Duodenal mucosa (tissue), 2 donors: ENCODE results near the gene GPR152.

Experiments used
- H3K27ac ChIP-seq: one replicate; pipeline ENCODE4 v1.7.0; 2013; ENCODE audit warnings: low read depth, low read length
- H3K27me3 ChIP-seq, 2 donors: one replicate each; pipeline ENCODE4 v1.7.0; 2013; ENCODE audit warnings: low read length in 2 of 2, control low read depth in 1 of 2; ENCODE audit not compliant: insufficient read depth in 2 of 2, control insufficient read depth in 1 of 2
- H3K36me3 ChIP-seq, 2 donors: one replicate each; pipeline ENCODE4 v1.7.0; 2013; ENCODE audit warnings: low read length in 2 of 2, control low read depth in 1 of 2; ENCODE audit not compliant: insufficient read depth in 2 of 2, control insufficient read depth in 1 of 2
- H3K4me1 ChIP-seq, 2 donors: one replicate each; pipeline ENCODE4 v1.7.0; 2013; ENCODE audit warnings: low read length in 2 of 2, control low read depth in 1 of 2; ENCODE audit not compliant: insufficient read depth in 2 of 2, control insufficient read depth in 1 of 2
- H3K4me3 ChIP-seq, 2 donors: one replicate each; pipeline ENCODE4 v1.7.0; 2013; ENCODE audit warnings: low read length in 2 of 2, low read depth in 1 of 2
- H3K9ac ChIP-seq, 2 donors: one replicate each; pipeline ENCODE4 v1.7.0; 2013; ENCODE audit warnings: low read length in 2 of 2, low read depth in 1 of 2
- H3K9me3 ChIP-seq, 2 donors: one replicate each; pipeline ENCODE4 v1.7.0; 2013; ENCODE audit warnings: low read length in 2 of 2, control low read depth in 1 of 2; ENCODE audit not compliant: control insufficient read depth in 1 of 2

Gene GPR152

GRCh38 chr11:67439321-67440228, 13.0 kb downstream of the GPR152 start:
- Histone ChIP-seq H3K27me3 (no peaks in the 10 kb centered on the region), H3K9me3 (no peaks in the 10 kb centered on the region), H3K4me3 (no peak overlapping the region), H3K4me1 (peaks cover 13 to 46% of the 10 kb centered on the region in 2 donors), H3K9ac (no peak overlapping the region), H3K27ac (no peak overlapping the region), H3K36me3 (peaks cover 8 to 46% of the 10 kb centered on the region in 2 donors)

- Histone ChIP-seq H3K4me1 (peaks cover 13 to 42% of the 10 kb centered on the region in 2 donors), H3K4me3 (peak overlapping the region; percentile 58 to 68), H3K9ac (peak overlapping the region in 1 of 2 donors; percentile 48), H3K36me3 (peaks cover 20 to 58% of the 10 kb centered on the region in 2 donors), H3K9me3 (no peaks in the 10 kb centered on the region), H3K27ac (peak overlapping the region; percentile 20), H3K27me3 (no peaks in the 10 kb centered on the region)
Observed at GRCh38 chr11:67438158-67438902, 14.2 kb downstream of the GPR152 start.

DNA sequence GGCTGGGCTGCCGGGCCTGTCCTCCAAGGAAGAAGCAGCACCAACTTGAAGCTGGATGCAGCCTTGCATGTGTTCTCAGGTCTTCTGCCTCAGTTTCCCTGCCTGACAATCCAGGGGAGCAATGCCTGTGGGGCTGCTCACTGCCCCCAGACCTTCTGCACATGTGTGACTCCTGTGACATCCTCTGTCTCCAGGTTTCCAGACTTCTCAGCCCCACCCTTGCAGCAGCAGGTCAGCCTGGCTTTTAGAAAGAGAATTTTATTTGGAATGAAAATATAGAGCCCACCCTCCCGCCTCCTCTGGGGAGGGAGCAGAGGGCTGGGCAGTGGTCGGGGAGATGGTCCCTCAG, 14.7 kb downstream of the GPR152 start:
- Histone ChIP-seq H3K4me3 (peak overlapping the region; percentile 58 to 68), H3K9ac (peak overlapping the region; percentile 43 to 48), H3K27ac (peak overlapping the region; percentile 20), H3K27me3 (no peaks in the 10 kb centered on the region), H3K4me1 (peaks cover 13 to 42% of the 10 kb centered on the region in 2 donors), H3K9me3 (no peaks in the 10 kb centered on the region), H3K36me3 (peaks cover 23 to 64% of the 10 kb centered on the region in 2 donors)

DNA sequence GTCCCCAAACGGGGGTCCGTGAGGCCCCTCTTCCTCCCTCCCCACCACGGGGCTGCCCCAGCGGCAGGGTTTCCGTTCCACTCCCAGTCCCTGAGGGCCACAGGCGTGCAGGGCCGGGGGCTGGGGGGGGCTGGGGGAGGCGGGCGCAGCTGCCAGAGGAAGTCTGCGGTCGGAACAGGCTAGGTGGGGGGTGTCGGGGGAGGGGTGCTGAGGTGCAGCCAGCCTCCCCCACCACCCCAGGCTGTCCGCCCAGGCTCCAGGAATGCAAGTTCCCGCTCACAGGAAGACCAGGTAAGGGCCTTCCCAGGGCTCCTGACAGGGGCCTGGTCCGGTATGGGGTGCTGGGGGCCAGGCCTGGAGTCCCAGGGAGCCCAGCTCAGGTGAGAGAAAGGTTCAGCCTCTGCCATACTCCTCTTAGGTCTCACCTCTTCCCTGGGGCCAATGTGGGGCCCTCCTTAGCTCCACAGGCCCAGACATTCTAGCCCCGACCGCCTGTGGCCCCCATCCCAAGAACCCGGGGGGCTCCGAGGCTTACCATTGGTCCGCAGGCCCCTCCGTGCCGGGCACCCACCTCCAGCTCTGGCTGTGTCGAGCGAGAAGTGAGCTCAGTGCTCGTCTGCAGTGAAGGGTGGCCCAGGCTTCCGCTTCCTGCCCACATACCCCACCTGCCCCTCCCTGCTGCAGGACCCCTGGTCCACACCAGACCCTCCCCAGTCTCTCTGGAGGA, 15.3 kb downstream of the GPR152 start, which contains the start of gene PTPRCAP:
PTPRCAP (minus strand) TSS at position 601 of the 727 bp plus-strand sequence; CDS start at position 538, 63 bp downstream.
- no peaks in the 10 kb centered on the region for H3K9me3 ChIP-seq
- peak within 1 kb of the TSS; percentile 58 to 68 for H3K4me3 ChIP-seq
- peak within 1 kb of the TSS; percentile 42 for H3K27ac ChIP-seq
- peaks cover 9 to 37% of the 10 kb centered on the region in 2 donors for H3K4me1 ChIP-seq
- no peaks in the 10 kb centered on the region for H3K27me3 ChIP-seq
- H3K9ac ChIP-seq = peak within 1 kb of the TSS; percentile 43 to 48
- H3K36me3 ChIP-seq = peaks cover 27 to 69% of the 10 kb centered on the region in 2 donors

- Histone ChIP-seq H3K27me3 (no peaks in the 10 kb centered on the region), H3K9me3 (no peaks in the 10 kb centered on the region), H3K4me1 (peaks cover 5 to 33% of the 10 kb centered on the region in 2 donors), H3K36me3 (peaks cover 27 to 70% of the 10 kb centered on the region in 2 donors), H3K9ac (no peak overlapping the region), H3K4me3 (peak overlapping the region; percentile 43 to 64), H3K27ac (peak overlapping the region; percentile 25)
Observed at GRCh38 chr11:67436459-67437081, 16.0 kb downstream of the GPR152 start.

DNA sequence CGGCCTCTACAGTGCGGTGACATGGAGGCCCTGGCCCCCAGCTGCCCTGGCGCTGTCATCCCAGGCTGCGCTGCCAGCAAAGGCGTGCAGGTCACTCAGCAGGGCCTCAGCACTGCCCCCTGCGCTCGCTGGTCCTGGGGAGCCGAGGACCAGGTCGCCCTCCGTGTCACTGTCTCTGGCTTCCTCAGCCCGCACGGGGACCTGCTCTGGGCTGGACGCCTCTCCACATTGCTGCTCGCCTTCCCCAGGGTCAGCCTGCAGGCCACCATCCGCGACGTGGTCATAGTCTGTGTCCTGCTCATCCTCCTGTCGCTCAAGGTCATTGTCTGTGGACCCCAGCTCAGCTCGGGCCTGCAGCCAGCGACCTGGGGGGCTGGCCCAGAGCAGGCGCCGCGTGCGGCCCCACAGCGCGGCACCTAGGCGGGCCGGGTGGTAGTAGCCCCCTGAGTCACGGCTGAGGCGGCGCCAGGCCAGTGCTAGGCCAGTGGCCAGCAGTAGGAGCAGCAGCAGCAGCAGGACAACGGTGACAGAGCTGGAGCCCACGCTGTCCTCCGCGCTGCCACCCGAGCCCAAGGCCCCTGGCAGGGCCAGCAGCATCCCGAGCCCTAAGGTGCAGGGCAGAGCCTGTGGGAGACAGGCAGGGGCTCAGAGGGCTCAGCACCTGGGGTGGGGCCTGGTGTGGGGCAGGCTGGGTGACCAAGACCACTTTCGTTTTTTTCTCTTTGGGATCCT, 16.6 kb downstream of the GPR152 start:
- no peaks in the 10 kb centered on the region for H3K9me3 ChIP-seq

GRCh38 chr11:67435031-67435726, 17.4 kb downstream of the GPR152 start:
- peaks cover 23 to 67% of the 10 kb centered on the region in 2 donors for H3K36me3 ChIP-seq
- H3K4me1 ChIP-seq = peaks cover 5 to 33% of the 10 kb centered on the region in 2 donors
- H3K9ac ChIP-seq = no peak overlapping the region

More for the DNA sequence above, 16.6 kb downstream of the GPR152 start:
- H3K27ac ChIP-seq = no peak overlapping the region
- no peaks in the 10 kb centered on the region for H3K27me3 ChIP-seq
- peak overlapping the region; percentile 22 to 64 for H3K4me3 ChIP-seq
- H3K4me1 ChIP-seq = peaks cover 5 to 33% of the 10 kb centered on the region in 2 donors
- peaks cover 23 to 66% of the 10 kb centered on the region in 2 donors for H3K36me3 ChIP-seq
- no peak overlapping the region for H3K9ac ChIP-seq

GRCh38 chr11:67434395-67434881, 18.1 kb downstream of the GPR152 start:
- Histone ChIP-seq H3K4me1 (peaks cover 7 to 32% of the 10 kb centered on the region in 2 donors), H3K27me3 (no peaks in the 10 kb centered on the region), H3K9me3 (no peaks in the 10 kb centered on the region), H3K4me3 (no peak overlapping the region), H3K27ac (no peak overlapping the region), H3K36me3 (peaks cover 23 to 63% of the 10 kb centered on the region in 2 donors), H3K9ac (no peak overlapping the region)

More at GRCh38 chr11:67435031-67435726, 17.4 kb downstream of the GPR152 start:
- H3K9me3 ChIP-seq = no peaks in the 10 kb centered on the region
- peak overlapping the region in 1 of 2 donors; percentile 64 for H3K4me3 ChIP-seq
- H3K27ac ChIP-seq = no peak overlapping the region
- no peaks in the 10 kb centered on the region for H3K27me3 ChIP-seq
